NCI-H2196 (cell line): ENCODE results near the gene MACF1.
A peak's percentile ranks its signal among the peaks of the same experiment; 100 is the strongest.

ENCODE experiments used
- DNase-seq: peaks from one replicate; lab custom pipeline; 2025; ENCODE audit not compliant: unreplicated experiment; lab: John Stamatoyannopoulos, UW

MACF1 gene

GRCh38 chr1:39342776-39343175, 138.3 kb downstream of the MACF1 start:
- DNase-seq, result no peak

GRCh38 chr1:39344394-39345154, 140.1 kb downstream of the MACF1 start:
- peak; percentile 34 for DNase-seq

GRCh38 chr1:39346872-39347271, 142.4 kb downstream of the MACF1 start:
- DNase-seq, result no peak

- peak; percentile 20 for DNase-seq
These were observed 143.8 kb downstream of the MACF1 start for GRCh38 chr1:39348278-39348677.

GRCh38 chr1:39352881-39353280, 148.4 kb downstream of the MACF1 start:
- no peak for DNase-seq

GRCh38 chr1:39354572-39354971, 150.1 kb downstream of the MACF1 start:
- DNase-seq, result no peak

- DNase-seq, result no peak
These were observed 154.0 kb downstream of the MACF1 start for GRCh38 chr1:39358491-39358890.

GRCh38 chr1:39359028-39359570, 154.6 kb downstream of the MACF1 start:
- no peak for DNase-seq

GRCh38 chr1:39360731-39361130, 156.2 kb downstream of the MACF1 start:
- DNase-seq, result no peak

- no peak for DNase-seq
These were observed 157.0 kb downstream of the MACF1 start for GRCh38 chr1:39361446-39361845.

GRCh38 chr1:39363267-39363666, 158.8 kb downstream of the MACF1 start:
- DNase-seq, result no peak

GRCh38 chr1:39368045-39368444, 163.6 kb downstream of the MACF1 start:
- no peak for DNase-seq

GRCh38 chr1:39369565-39369964, 165.1 kb downstream of the MACF1 start:
- DNase-seq, result no peak

- DNase-seq, result no peak
These were observed 166.1 kb downstream of the MACF1 start for GRCh38 chr1:39370602-39371001.

- no peak for DNase-seq
These were observed 167.6 kb downstream of the MACF1 start for GRCh38 chr1:39372105-39372504.

GRCh38 chr1:39376656-39377055, 172.2 kb downstream of the MACF1 start:
- DNase-seq, result no peak

- peak; percentile 79 for DNase-seq
These were observed 173.9 kb downstream of the MACF1 start for GRCh38 chr1:39378377-39378776.

- no peak for DNase-seq
These were observed 174.7 kb downstream of the MACF1 start for GRCh38 chr1:39379187-39379586.

- no peak for DNase-seq
These were observed 175.5 kb downstream of the MACF1 start for GRCh38 chr1:39380036-39380435.

- DNase-seq, result no peak
These were observed 177.3 kb downstream of the MACF1 start for GRCh38 chr1:39381839-39382238.

GRCh38 chr1:39384305-39384704, 179.8 kb downstream of the MACF1 start:
- no peak for DNase-seq

GRCh38 chr1:39385067-39385988, 180.8 kb downstream of the MACF1 start:
- peak; percentile 22 for DNase-seq
